Neural progenitor cell (in vitro differentiated cells): ENCODE data around the gene ERCC6. TPM values are rescaled to one million over a fixed set of nuclear protein-coding genes. Genes with fewer than 3 reads are reported as not detected.

Source experiments
- DNase-seq: peaks from one replicate; pipeline ENCODE4 v3.0.0-alpha.2; 2016; ENCODE audit warnings: low spot score
- H2AFZ ChIP-seq: fragments of 200-600 bp; sonication (generic); replicated peaks from 2 replicates; pipeline ENCODE4 v1.6.1; 2016; ENCODE audit warnings: antibody characterized with exemption
- H3F3A ChIP-seq: fragments of 200-600 bp; sonication (generic); 2 replicates; pipeline ENCODE4 v1.6.1; 2016; ENCODE audit warnings: antibody characterized with exemption, low read depth
- H3K27ac ChIP-seq: fragments of 200-600 bp; sonication (generic); 2 replicates; pipeline ENCODE4 v1.5.1; 2016; ENCODE audit warnings: mild to moderate bottlenecking
- H3K27me3 ChIP-seq: fragments of 200-600 bp; sonication (generic); 2 replicates; pipeline ENCODE4 v1.6.1; 2016; ENCODE audit warnings: mild to moderate bottlenecking, moderate library complexity
- H3K36me3 ChIP-seq: fragments of 200-600 bp; sonication (generic); 2 replicates; pipeline ENCODE4 v1.5.1; 2016
- H3K4me1 ChIP-seq: fragments of 200-600 bp; sonication (generic); 2 replicates; pipeline ENCODE4 v1.6.1; 2016; ENCODE audit warnings: mixed run types
- H3K4me2 ChIP-seq: fragments of 200-600 bp; sonication (generic); 2 replicates; pipeline ENCODE4 v1.6.1; 2016
- H3K4me3 ChIP-seq: fragments of 200-600 bp; sonication (generic); 2 replicates; pipeline ENCODE4 v1.5.1; 2016
- H3K79me2 ChIP-seq: fragments of 200-600 bp; sonication (generic); 2 replicates; pipeline ENCODE4 v1.6.1; 2016; ENCODE audit warnings: low read depth
- H3K9ac ChIP-seq: fragments of 200-600 bp; sonication (generic); 2 replicates; pipeline ENCODE4 v1.6.1; 2016
- H3K9me3 ChIP-seq: fragments of 200-600 bp; sonication (generic); 2 replicates; pipeline ENCODE4 v1.5.1; 2016; ENCODE audit warnings: low read depth
- H4K20me1 ChIP-seq: fragments of 200-600 bp; sonication (generic); 2 replicates; pipeline ENCODE4 v1.6.1; 2016; ENCODE audit warnings: low read depth
- H3K27ac Mint-ChIP-seq: 3 replicates; pipeline ENCODE4 v1.8.0; 2021; ENCODE audit warnings: mixed read lengths
- H3K27me3 Mint-ChIP-seq: 2 replicates; pipeline ENCODE4 v1.8.0; 2022; ENCODE audit warnings: low read depth, mild to moderate bottlenecking, inconsistent platforms, moderate library complexity, mixed read lengths; ENCODE audit not compliant: insufficient read depth
- H3K36me3 Mint-ChIP-seq: 3 replicates; pipeline ENCODE4 v1.8.0; 2021; ENCODE audit warnings: mixed read lengths
- H3K4me1 Mint-ChIP-seq: 3 replicates; pipeline ENCODE4 v1.8.0; 2021; ENCODE audit warnings: mixed read lengths
- H3K4me3 Mint-ChIP-seq: 3 replicates; pipeline ENCODE4 v1.8.0; 2021; ENCODE audit warnings: mild to moderate bottlenecking, moderate library complexity, mixed read lengths
- H3K9me3 Mint-ChIP-seq: 3 replicates; pipeline ENCODE4 v1.8.0; 2020; ENCODE audit warnings: mixed read lengths
- CTCF ChIP-seq: fragments of 200-600 bp; sonication (generic); IDR thresholded peaks from 2 replicates; pipeline ENCODE4 v1.5.1; 2017; ENCODE audit warnings: antibody characterized with exemption, mild to moderate bottlenecking
- EZH2 ChIP-seq: fragments of 200-600 bp; sonication (generic); IDR thresholded peaks from 2 replicates; pipeline ENCODE4 v1.6.1; 2017; ENCODE audit warnings: antibody characterized with exemption, mild to moderate bottlenecking, moderate library complexity
- EZH2phosphoT487 ChIP-seq: fragments of 200-600 bp; sonication (generic); IDR thresholded peaks from 2 replicates; pipeline ENCODE4 v1.6.1; 2017; ENCODE audit warnings: antibody characterized with exemption
- total RNA-seq: library from RNA; depleted of rRNA; stranded (reverse); fragments of >200 nt; gene quantifications from 2 replicates; pipeline ENCODE4 v1.2.3, GENCODE V29; 2015; ENCODE audit warnings: low replicate concordance

ERCC6 gene
- total RNA-seq, 1 donor from 2014 or later = 10.5 TPM

GRCh38 chr10:49524496-49524895, 14.4 kb downstream of the ERCC6 start:
- Mint-ChIP-seq H3K27me3 (no peaks in the 10 kb centered on the region), H3K9me3 (no peaks in the 10 kb centered on the region), H3K4me3 (no peak overlapping the region), H3K4me1 (peaks cover 7% of the 10 kb centered on the region), H3K27ac (no peak overlapping the region), H3K36me3 (peaks cover 10% of the 10 kb centered on the region)
- no peaks in the 10 kb centered on the region for H3K36me3 ChIP-seq
- H3K9ac ChIP-seq = no peak overlapping the region
- no peaks in the 10 kb centered on the region for H3K27me3 ChIP-seq
- no peaks in the 10 kb centered on the region for H3F3A ChIP-seq
- DNase-seq = no peak
- no peak overlapping the region for H3K4me3 ChIP-seq
- TF ChIP-seq CTCF = no peak
- H4K20me1 ChIP-seq = peaks cover 1% of the 10 kb centered on the region
- no peaks in the 10 kb centered on the region for H3K9me3 ChIP-seq
- no peak overlapping the region for H3K27ac ChIP-seq
- no peak overlapping the region for H2AFZ ChIP-seq
- H3K4me2 ChIP-seq = no peak overlapping the region
- no peaks in the 10 kb centered on the region for H3K4me1 ChIP-seq
- no peaks in the 10 kb centered on the region for H3K79me2 ChIP-seq

GRCh38 chr10:49523301-49523700, 15.6 kb downstream of the ERCC6 start:
- no peak overlapping the region for H3K27ac Mint-ChIP-seq
- Histone ChIP-seq H3K4me2 (no peak overlapping the region), H2AFZ (no peak overlapping the region), H4K20me1 (peaks cover 4% of the 10 kb centered on the region), H3K4me1 (peaks cover 6% of the 10 kb centered on the region), H3K27ac (no peak overlapping the region), H3F3A (no peaks in the 10 kb centered on the region), H3K9me3 (no peaks in the 10 kb centered on the region), H3K79me2 (no peaks in the 10 kb centered on the region), H3K27me3 (no peaks in the 10 kb centered on the region), H3K4me3 (no peak overlapping the region), H3K36me3 (no peaks in the 10 kb centered on the region), H3K9ac (no peak overlapping the region)
- DNase-seq = no peak
- H3K4me1 Mint-ChIP-seq = peaks cover 13% of the 10 kb centered on the region
- H3K27me3 Mint-ChIP-seq = no peaks in the 10 kb centered on the region
- H3K36me3 Mint-ChIP-seq = peaks cover 12% of the 10 kb centered on the region
- H3K4me3 Mint-ChIP-seq = no peak overlapping the region
- TF ChIP-seq EZH2 = no peak
- no peaks in the 10 kb centered on the region for H3K9me3 Mint-ChIP-seq

GRCh38 chr10:49521062-49521461, 17.9 kb downstream of the ERCC6 start:
- H3K27me3 ChIP-seq = no peaks in the 10 kb centered on the region
- no peaks in the 10 kb centered on the region for H3K36me3 ChIP-seq
- peaks cover 16% of the 10 kb centered on the region for H3K36me3 Mint-ChIP-seq
- no peak overlapping the region for H3K4me3 Mint-ChIP-seq
- no peak overlapping the region for H3K4me3 ChIP-seq
- H3K4me2 ChIP-seq = no peak overlapping the region
- DNase-seq = no peak
- no peak overlapping the region for H2AFZ ChIP-seq
- H3K27ac ChIP-seq = no peak overlapping the region
- peaks cover 13% of the 10 kb centered on the region for H3K4me1 Mint-ChIP-seq
- no peak for TF ChIP-seq EZH2
- no peak for TF ChIP-seq CTCF
- TF ChIP-seq EZH2phosphoT487 = no peak
- peaks cover 6% of the 10 kb centered on the region for H3K4me1 ChIP-seq
- H3K27me3 Mint-ChIP-seq = no peaks in the 10 kb centered on the region
- H3K9me3 Mint-ChIP-seq = no peaks in the 10 kb centered on the region
- H3K79me2 ChIP-seq = no peaks in the 10 kb centered on the region
- no peak overlapping the region for H3K9ac ChIP-seq
- H4K20me1 ChIP-seq = peaks cover 4% of the 10 kb centered on the region
- no peak overlapping the region for H3K27ac Mint-ChIP-seq
- no peaks in the 10 kb centered on the region for H3F3A ChIP-seq
- no peaks in the 10 kb centered on the region for H3K9me3 ChIP-seq

DNA sequence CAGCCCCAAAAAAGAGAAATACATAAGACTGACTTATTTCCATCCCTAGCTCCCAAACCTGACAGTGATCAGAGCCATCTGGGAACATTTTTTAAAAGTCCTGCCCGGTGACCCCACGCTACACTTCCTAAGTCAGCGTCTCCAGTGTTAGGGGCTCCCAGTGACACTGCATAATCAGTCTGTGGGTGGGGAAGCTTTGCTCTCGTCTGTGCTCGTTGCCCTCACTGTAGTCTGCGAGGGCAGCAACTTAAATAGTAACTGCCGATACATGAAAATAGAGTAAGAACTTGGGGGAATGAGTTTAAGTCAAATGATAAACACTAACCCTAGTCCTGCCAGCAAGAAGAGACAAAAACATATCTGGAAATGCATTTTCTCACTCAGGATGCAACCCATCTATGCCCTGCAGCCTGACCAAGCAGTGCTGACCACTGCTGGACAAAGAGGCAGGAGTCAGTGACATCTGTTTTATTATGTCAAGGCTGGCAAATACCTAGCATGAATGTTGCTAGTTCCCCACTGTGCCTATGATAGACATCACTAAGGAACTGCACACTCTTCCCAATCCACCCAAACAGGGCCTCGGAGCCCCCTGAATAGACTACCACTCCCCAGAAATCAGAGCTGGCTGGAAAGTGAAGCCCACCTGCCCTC, 18.7 kb downstream of the ERCC6 start:
- Mint-ChIP-seq H3K9me3 (no peaks in the 10 kb centered on the region), H3K4me1 (peaks cover 13% of the 10 kb centered on the region), H3K27me3 (no peaks in the 10 kb centered on the region), H3K4me3 (no peak overlapping the region), H3K27ac (peak overlapping the region; percentile 53), H3K36me3 (peaks cover 16% of the 10 kb centered on the region)
- no peak overlapping the region for H3K9ac ChIP-seq
- H3K79me2 ChIP-seq = no peaks in the 10 kb centered on the region
- no peaks in the 10 kb centered on the region for H3K36me3 ChIP-seq
- no peak overlapping the region for H3K27ac ChIP-seq
- no peaks in the 10 kb centered on the region for H3F3A ChIP-seq
- DNase-seq = no peak
- H3K4me3 ChIP-seq = no peak overlapping the region
- TF ChIP-seq EZH2phosphoT487 (no peak), CTCF (no peak), EZH2 (no peak)
- peaks cover 6% of the 10 kb centered on the region for H3K4me1 ChIP-seq
- H3K27me3 ChIP-seq = no peaks in the 10 kb centered on the region
- peaks cover 4% of the 10 kb centered on the region for H4K20me1 ChIP-seq
- no peaks in the 10 kb centered on the region for H3K9me3 ChIP-seq
- H2AFZ ChIP-seq = no peak overlapping the region
- no peak overlapping the region for H3K4me2 ChIP-seq
